WTC11 (cell line): ENCODE results near the gene EHD4. TPM values are rescaled to one million over a fixed set of nuclear protein-coding genes. Genes with fewer than 3 reads are reported as not detected.

Experiments used
- ATAC-seq: fragments of 200-7000 bp; cut with Tn5 transposase; 2 replicates; pipeline ENCODE4 v1.10.0; 2021; ENCODE audit warnings: mild to moderate bottlenecking, moderate library complexity
- CTCF ChIA-PET: fragments of 300-600 bp; sonication (Branson Sonifier 250); formaldehyde crosslinking; loops from one replicate; lab custom pipeline; 2021; ENCODE audit warnings: antibody characterized with exemption; lab: Charles Lee
- POLR2A ChIA-PET: fragments of 350-600 bp; sonication (Branson Sonifier 250); formaldehyde crosslinking; loops from one replicate; lab custom pipeline; 2021; ENCODE audit warnings: antibody characterized with exemption; lab: Charles Lee
- DNase-seq: peaks from one replicate; pipeline ENCODE4 v3.0.0; 2021; ENCODE audit warnings: low spot score
- H3K27ac Mint-ChIP-seq: 2 replicates; pipeline ENCODE4 v1.8.0; 2021; ENCODE audit warnings: mixed read lengths
- H3K27me3 Mint-ChIP-seq: 2 replicates; pipeline ENCODE4 v1.8.0; 2021; ENCODE audit warnings: low read depth, mild to moderate bottlenecking, moderate library complexity, mixed read lengths
- H3K36me3 Mint-ChIP-seq: 2 replicates; pipeline ENCODE4 v1.8.0; 2021; ENCODE audit warnings: mixed read lengths
- H3K4me1 Mint-ChIP-seq: 2 replicates; pipeline ENCODE4 v1.8.0; 2022; ENCODE audit warnings: mixed read lengths
- H3K4me3 Mint-ChIP-seq: 2 replicates; pipeline ENCODE4 v1.8.0; 2021; ENCODE audit warnings: mild to moderate bottlenecking, moderate library complexity, mixed read lengths
- H3K9me3 Mint-ChIP-seq: 2 replicates; pipeline ENCODE4 v1.8.0; 2021; ENCODE audit warnings: mixed read lengths
- ATF2 ChIP-seq: sonication (generic); formaldehyde crosslinking; IDR thresholded peaks from 2 replicates; pipeline ENCODE4 v1.8.1; 2022; ENCODE audit warnings: low read depth, missing genetic modification reagents, borderline replicate concordance
- CREM ChIP-seq: sonication (generic); formaldehyde crosslinking; IDR thresholded peaks from 2 replicates; pipeline ENCODE4 v1.8.1; 2022; ENCODE audit warnings: mild to moderate bottlenecking, missing genetic modification reagents, moderate library complexity
- ERG ChIP-seq: fragments of 250-450 bp; sonication (Bioruptor Pico); IDR thresholded peaks from 2 replicates; pipeline ENCODE4 v1.8.0; 2021; ENCODE audit warnings: mild to moderate bottlenecking
- ETV6 ChIP-seq: sonication (generic); formaldehyde crosslinking; IDR thresholded peaks from 2 replicates; pipeline ENCODE4 v1.8.1; 2022; ENCODE audit warnings: mild to moderate bottlenecking, missing genetic modification reagents
- GRHL2 ChIP-seq: fragments of 250-450 bp; sonication (Bioruptor Pico); IDR thresholded peaks from 2 replicates; pipeline ENCODE4 v1.8.0; 2022; ENCODE audit warnings: mild to moderate bottlenecking, moderate library complexity; ENCODE audit not compliant: insufficient replicate concordance, severe bottlenecking
- GTF2I ChIP-seq: fragments of 250-450 bp; sonication (Bioruptor Pico); conservative IDR thresholded peaks from 2 replicates; pipeline ENCODE4 v1.4.0; 2021; ENCODE audit warnings: mild to moderate bottlenecking
- HMGA2 ChIP-seq: fragments of 250-450 bp; sonication (Bioruptor Pico); IDR thresholded peaks from 2 replicates; pipeline ENCODE4 v1.4.0; 2021; ENCODE audit warnings: mild to moderate bottlenecking, moderate library complexity
- JAZF1 ChIP-seq: fragments of 250-450 bp; sonication (Bioruptor Pico); IDR thresholded peaks from 2 replicates; pipeline ENCODE4 v1.9.0; 2021; ENCODE audit warnings: moderate library complexity, mild to moderate bottlenecking, inconsistent platforms
- MAX ChIP-seq: sonication (generic); formaldehyde crosslinking; IDR thresholded peaks from 2 replicates; pipeline ENCODE4 v1.8.0; 2022; ENCODE audit warnings: mild to moderate bottlenecking, missing genetic modification reagents
- NFYB ChIP-seq: sonication (generic); formaldehyde crosslinking; conservative IDR thresholded peaks from 2 replicates; pipeline ENCODE4 v1.8.0; 2022; ENCODE audit warnings: low read depth, missing genetic modification reagents
- NR1H2 ChIP-seq: sonication (generic); formaldehyde crosslinking; IDR thresholded peaks from 2 replicates; pipeline ENCODE4 v1.9.0; 2021; ENCODE audit warnings: mild to moderate bottlenecking, moderate library complexity, missing genetic modification reagents
- NR3C1 ChIP-seq: sonication (generic); formaldehyde crosslinking; conservative IDR thresholded peaks from 2 replicates; pipeline ENCODE4 v1.8.1; 2023; ENCODE audit warnings: low read depth, mild to moderate bottlenecking, missing genetic modification reagents
- STAT6 ChIP-seq: sonication (generic); formaldehyde crosslinking; conservative IDR thresholded peaks from 2 replicates; pipeline ENCODE4 v1.8.1; 2023; ENCODE audit warnings: mild to moderate bottlenecking, low read depth, missing genetic modification reagents, moderate library complexity
- USF1 ChIP-seq: sonication (generic); formaldehyde crosslinking; IDR thresholded peaks from 2 replicates; pipeline ENCODE4 v1.8.0; 2022; ENCODE audit warnings: mild to moderate bottlenecking, missing genetic modification reagents
- ZNF232 ChIP-seq: sonication (generic); formaldehyde crosslinking; IDR thresholded peaks from 2 replicates; pipeline ENCODE4 v1.8.0; 2022; ENCODE audit warnings: mild to moderate bottlenecking, missing genetic modification reagents
- ZNF396 ChIP-seq: fragments of 250-450 bp; sonication (Bioruptor Pico); IDR thresholded peaks from 2 replicates; pipeline ENCODE4 v1.8.0; 2021; ENCODE audit warnings: mild to moderate bottlenecking, moderate library complexity, borderline replicate concordance
- ZNF425 ChIP-seq: fragments of 250-450 bp; sonication (Bioruptor Pico); conservative IDR thresholded peaks from 2 replicates; pipeline ENCODE4 v1.9.0; 2021; ENCODE audit warnings: mild to moderate bottlenecking
- ZNF532 ChIP-seq: fragments of 250-450 bp; sonication (Bioruptor Pico); IDR thresholded peaks from 2 replicates; pipeline ENCODE4 v1.9.0; 2021; ENCODE audit warnings: mild to moderate bottlenecking, borderline replicate concordance
- ZNF671 ChIP-seq: fragments of 250-450 bp; sonication (Bioruptor Pico); IDR thresholded peaks from 2 replicates; pipeline ENCODE4 v1.8.0; 2021; ENCODE audit warnings: mild to moderate bottlenecking
- total RNA-seq: library from RNA; stranded (reverse); gene quantifications from 3 replicates; pipeline ENCODE4 v1.2.3, GENCODE V29; 2021

The EHD4 gene
- total RNA-seq, 1 experiment from 2014 or later, result 23.9 TPM

- TF ChIP-seq USF1 (CRISPR knock-in tag), result no peak
- no peak for TF ChIP-seq STAT6 (CRISPR knock-in tag)
- TF ChIP-seq NR1H2, result no peak
Measured at GRCh38 chr15:41932511-41933289, 39.7 kb downstream of the EHD4 start (continued).

GRCh38 chr15:41932101-41932500, 40.3 kb downstream of the EHD4 start:
- CTCF ChIA-PET, result interaction anchor here (1.1 to 1.2 kb wide), 4 partner anchors 24 to 158 kb away, joined by 3 to 4 read pairs (median 3); partner anchors contain the start of gene MAPKBP1
- no peak for TF ChIP-seq ERG
- TF ChIP-seq NFYB (CRISPR knock-in tag), result no peak
- no peak for TF ChIP-seq HMGA2 (CRISPR knock-in tag)
- no peak for TF ChIP-seq GTF2I (CRISPR knock-in tag)
- no peak for TF ChIP-seq ZNF532 (CRISPR knock-in tag)
- no peak for TF ChIP-seq ZNF425 (CRISPR knock-in tag)
- no peak for TF ChIP-seq JAZF1
- TF ChIP-seq ZNF396, result no peak
- TF ChIP-seq ZNF671, result no peak
- no peak for TF ChIP-seq NR3C1 (CRISPR knock-in tag)
- no peak for TF ChIP-seq CREM (CRISPR knock-in tag)
- no peak for TF ChIP-seq MAX (CRISPR knock-in tag)
- no peak for TF ChIP-seq ETV6
- no peak for TF ChIP-seq GRHL2 (CRISPR knock-in tag)
- TF ChIP-seq ZNF232 (CRISPR knock-in tag), result no peak
- no peak for TF ChIP-seq ATF2
- Mint-ChIP-seq H3K36me3 (peaks cover 4% of the 10 kb centered on the region; the same call in 1 of the 2 replicates), H3K9me3 (no peaks in the 10 kb centered on the region), H3K27me3 (no peaks in the 10 kb centered on the region), H3K27ac (0 out of 2 replicates have a peak overlapping the region, but pooled peaks have one; percentile 24), H3K4me1 (peaks cover 54% of the 10 kb centered on the region), H3K4me3 (no peak overlapping the region)
- POLR2A ChIA-PET, result interaction anchor here (0.9 kb wide), 1 partner anchor 40 kb away, joined by 3 read pairs; the partner anchor contains the start of gene EHD4
- DNase-seq (no peak), ATAC-seq (no peak)
